WTC11 (cell line): ENCODE measurements around the gene BAIAP2L1. TPM values are rescaled to one million over a fixed set of nuclear protein-coding genes. Genes with fewer than 3 reads are reported as not detected.

Source experiments
- ATAC-seq: fragments of 200-7000 bp; cut with Tn5 transposase; 2 replicates; pipeline ENCODE4 v1.10.0; 2021; ENCODE audit warnings: mild to moderate bottlenecking, moderate library complexity
- CTCF ChIA-PET: fragments of 300-600 bp; sonication (Branson Sonifier 250); formaldehyde crosslinking; loops from one replicate; lab custom pipeline; 2021; ENCODE audit warnings: antibody characterized with exemption; lab: Charles Lee
- POLR2A ChIA-PET: fragments of 350-600 bp; sonication (Branson Sonifier 250); formaldehyde crosslinking; loops from one replicate; lab custom pipeline; 2021; ENCODE audit warnings: antibody characterized with exemption; lab: Charles Lee
- DNase-seq: peaks from one replicate; pipeline ENCODE4 v3.0.0; 2021; ENCODE audit warnings: low spot score
- H3K27ac Mint-ChIP-seq: 2 replicates; pipeline ENCODE4 v1.8.0; 2021; ENCODE audit warnings: mixed read lengths
- H3K27me3 Mint-ChIP-seq: 2 replicates; pipeline ENCODE4 v1.8.0; 2021; ENCODE audit warnings: low read depth, mild to moderate bottlenecking, moderate library complexity, mixed read lengths
- H3K36me3 Mint-ChIP-seq: 2 replicates; pipeline ENCODE4 v1.8.0; 2021; ENCODE audit warnings: mixed read lengths
- H3K4me1 Mint-ChIP-seq: 2 replicates; pipeline ENCODE4 v1.8.0; 2022; ENCODE audit warnings: mixed read lengths
- H3K4me3 Mint-ChIP-seq: 2 replicates; pipeline ENCODE4 v1.8.0; 2021; ENCODE audit warnings: mild to moderate bottlenecking, moderate library complexity, mixed read lengths
- H3K9me3 Mint-ChIP-seq: 2 replicates; pipeline ENCODE4 v1.8.0; 2021; ENCODE audit warnings: mixed read lengths
- ETV6 ChIP-seq: sonication (generic); formaldehyde crosslinking; IDR thresholded peaks from 2 replicates; pipeline ENCODE4 v1.8.1; 2022; ENCODE audit warnings: mild to moderate bottlenecking, missing genetic modification reagents
- FOXP1 ChIP-seq: sonication (generic); formaldehyde crosslinking; IDR thresholded peaks from 2 replicates; pipeline ENCODE4 v1.8.0; 2022; ENCODE audit warnings: missing genetic modification reagents, mild to moderate bottlenecking, moderate library complexity, borderline replicate concordance
- MYBL2 ChIP-seq: sonication (generic); formaldehyde crosslinking; IDR thresholded peaks from 2 replicates; pipeline ENCODE4 v1.8.1; 2023; ENCODE audit warnings: mild to moderate bottlenecking, moderate library complexity, missing genetic modification reagents
- NFATC4 ChIP-seq: fragments of 250-450 bp; sonication (Bioruptor Pico); IDR thresholded peaks from 2 replicates; pipeline ENCODE4 v1.9.0; 2021; ENCODE audit warnings: mild to moderate bottlenecking
- NR2C2 ChIP-seq: sonication (generic); formaldehyde crosslinking; IDR thresholded peaks from 2 replicates; pipeline ENCODE4 v1.8.0; 2022; ENCODE audit warnings: mild to moderate bottlenecking, missing genetic modification reagents
- NR3C1 ChIP-seq: sonication (generic); formaldehyde crosslinking; conservative IDR thresholded peaks from 2 replicates; pipeline ENCODE4 v1.8.1; 2023; ENCODE audit warnings: low read depth, mild to moderate bottlenecking, missing genetic modification reagents
- SMAD4 ChIP-seq: sonication (generic); formaldehyde crosslinking; IDR thresholded peaks from 2 replicates; pipeline ENCODE4 v1.8.0; 2022; ENCODE audit warnings: mild to moderate bottlenecking, missing genetic modification reagents
- TCF7 ChIP-seq: sonication (generic); formaldehyde crosslinking; IDR thresholded peaks from 2 replicates; pipeline ENCODE4 v1.8.0; 2022; ENCODE audit warnings: mild to moderate bottlenecking, low read depth, missing genetic modification reagents, moderate library complexity
- ZNF219 ChIP-seq: sonication (generic); formaldehyde crosslinking; IDR thresholded peaks from 2 replicates; pipeline ENCODE4 v1.8.0; 2023; ENCODE audit warnings: missing genetic modification reagents, mild to moderate bottlenecking, borderline replicate concordance
- ZNF263 ChIP-seq: sonication (generic); formaldehyde crosslinking; IDR thresholded peaks from 2 replicates; pipeline ENCODE4 v1.8.1; 2022; ENCODE audit warnings: low read depth, mild to moderate bottlenecking, moderate library complexity, missing genetic modification reagents
- ZNF281 ChIP-seq: sonication (generic); formaldehyde crosslinking; IDR thresholded peaks from 2 replicates; pipeline ENCODE4 v1.8.0; 2023; ENCODE audit warnings: mild to moderate bottlenecking, missing genetic modification reagents
- ZNF396 ChIP-seq: fragments of 250-450 bp; sonication (Bioruptor Pico); IDR thresholded peaks from 2 replicates; pipeline ENCODE4 v1.8.0; 2021; ENCODE audit warnings: mild to moderate bottlenecking, moderate library complexity, borderline replicate concordance
- ZNF416 ChIP-seq: fragments of 250-450 bp; sonication (Bioruptor Pico); IDR thresholded peaks from 2 replicates; pipeline ENCODE4 v1.9.0; 2021; ENCODE audit warnings: mild to moderate bottlenecking, inconsistent platforms
- ZNF423 ChIP-seq: fragments of 250-450 bp; sonication (Bioruptor Pico); IDR thresholded peaks from 2 replicates; pipeline ENCODE4 v2.1.2; 2022; ENCODE audit warnings: mild to moderate bottlenecking, moderate library complexity
- total RNA-seq: library from RNA; stranded (reverse); gene quantifications from 3 replicates; pipeline ENCODE4 v1.2.3, GENCODE V29; 2021
- TF ChIP-seq, protein P1 (sequence below): fragments of 250-450 bp; sonication (Bioruptor Pico); conservative IDR thresholded peaks from 2 replicates; pipeline ENCODE4 v1.9.0; 2021; ENCODE audit warnings: mild to moderate bottlenecking
- TF ChIP-seq, protein P2 (sequence below): sonication (generic); formaldehyde crosslinking; IDR thresholded peaks from 2 replicates; pipeline ENCODE4 v1.8.1; 2023; ENCODE audit warnings: mild to moderate bottlenecking, missing genetic modification reagents
- TF ChIP-seq, protein P3 (sequence below): sonication (generic); formaldehyde crosslinking; IDR thresholded peaks from 2 replicates; pipeline ENCODE4 v1.8.1; 2023; ENCODE audit warnings: mild to moderate bottlenecking, missing genetic modification reagents, moderate library complexity
- TF ChIP-seq, protein P4 (sequence below): fragments of 250-450 bp; sonication (Bioruptor Pico); IDR thresholded peaks from 2 replicates; pipeline ENCODE4 v2.1.2; 2022; ENCODE audit warnings: mild to moderate bottlenecking, moderate library complexity
- TF ChIP-seq, protein P5 (sequence below): sonication (generic); formaldehyde crosslinking; IDR thresholded peaks from 2 replicates; pipeline ENCODE4 v1.8.0; 2022; ENCODE audit warnings: mild to moderate bottlenecking, missing genetic modification reagents
- TF ChIP-seq, protein P6 (sequence below): sonication (generic); formaldehyde crosslinking; IDR thresholded peaks from 2 replicates; pipeline ENCODE4 v1.8.0; 2022; ENCODE audit warnings: mild to moderate bottlenecking, missing genetic modification reagents
- TF ChIP-seq, protein P7 (sequence below): sonication (generic); formaldehyde crosslinking; conservative IDR thresholded peaks from 2 replicates; pipeline ENCODE4 v1.8.1; 2022; ENCODE audit warnings: mild to moderate bottlenecking, missing genetic modification reagents

Gene BAIAP2L1
- total RNA-seq, 1 experiment from 2014 or later, result 37.5 TPM

GRCh38 chr7:98329791-98330373 lies 71.0 kb downstream of the BAIAP2L1 start:
- ChIA-PET POLR2A (no interaction called here), CTCF (no interaction called here)
- ATAC-seq, result no peak
- no peak for DNase-seq
- TF ChIP-seq SMAD4, result no peak
- TF ChIP-seq ZNF263, result no peak
- TF ChIP-seq TCF7 (CRISPR knock-in tag), result no peak
- no peak for TF ChIP-seq ETV6 (CRISPR knock-in tag)
- TF ChIP-seq, protein P1, sequence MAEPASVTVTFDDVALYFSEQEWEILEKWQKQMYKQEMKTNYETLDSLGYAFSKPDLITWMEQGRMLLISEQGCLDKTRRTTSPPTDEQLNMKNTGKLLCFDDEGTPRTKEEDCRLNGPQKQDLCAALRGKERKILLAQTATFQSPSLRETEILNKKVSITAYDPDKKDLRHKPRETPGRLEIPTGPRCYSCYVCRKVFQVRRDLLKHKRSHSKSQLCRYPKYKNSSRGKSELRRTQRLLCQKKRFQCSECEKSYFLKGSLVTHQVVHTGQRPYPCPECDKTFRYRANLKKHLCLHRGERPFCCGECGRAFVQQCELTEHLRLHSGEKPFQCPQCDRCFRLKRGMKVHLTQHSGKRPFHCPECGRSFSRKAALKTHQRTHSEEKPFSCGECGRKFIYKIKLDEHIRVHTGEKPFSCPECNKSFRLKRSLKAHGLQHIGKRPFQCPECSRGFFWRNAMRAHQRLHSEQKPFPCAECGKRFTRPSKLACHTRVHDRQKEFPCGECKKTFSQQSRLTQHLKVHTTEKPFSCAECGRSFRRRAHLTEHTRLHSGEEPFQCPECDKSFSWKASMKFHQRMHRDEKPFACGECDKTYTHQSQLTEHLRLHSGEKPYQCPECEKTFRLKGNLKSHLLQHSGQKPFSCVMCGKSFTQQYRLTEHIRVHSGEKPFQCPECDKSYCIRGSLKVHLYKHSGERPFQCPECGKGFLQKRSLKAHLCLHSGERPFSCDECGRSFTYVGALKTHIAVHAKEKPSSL, result no peak
- no peaks in the 10 kb centered on the region for H3K27me3 Mint-ChIP-seq
- H3K27ac Mint-ChIP-seq, result peak overlapping the region; percentile 28; the same call in 1 of the 2 replicates
- peaks cover 16% of the 10 kb centered on the region for H3K9me3 Mint-ChIP-seq
- H3K4me1 Mint-ChIP-seq, result peaks cover 10% of the 10 kb centered on the region
- H3K4me3 Mint-ChIP-seq, result no peak overlapping the region
- H3K36me3 Mint-ChIP-seq, result peaks cover 20% of the 10 kb centered on the region

- no peak for ATAC-seq
- Mint-ChIP-seq H3K27me3 (no peaks in the 10 kb centered on the region), H3K27ac (peak overlapping the region; percentile 28; the same call in 1 of the 2 replicates), H3K36me3 (peaks cover 20% of the 10 kb centered on the region), H3K4me3 (no peak overlapping the region), H3K4me1 (peaks cover 12% of the 10 kb centered on the region), H3K9me3 (peaks cover 16% of the 10 kb centered on the region)
- ChIA-PET CTCF (no interaction called here), POLR2A (no interaction called here)
- no peak for DNase-seq
- TF ChIP-seq, protein P2, sequence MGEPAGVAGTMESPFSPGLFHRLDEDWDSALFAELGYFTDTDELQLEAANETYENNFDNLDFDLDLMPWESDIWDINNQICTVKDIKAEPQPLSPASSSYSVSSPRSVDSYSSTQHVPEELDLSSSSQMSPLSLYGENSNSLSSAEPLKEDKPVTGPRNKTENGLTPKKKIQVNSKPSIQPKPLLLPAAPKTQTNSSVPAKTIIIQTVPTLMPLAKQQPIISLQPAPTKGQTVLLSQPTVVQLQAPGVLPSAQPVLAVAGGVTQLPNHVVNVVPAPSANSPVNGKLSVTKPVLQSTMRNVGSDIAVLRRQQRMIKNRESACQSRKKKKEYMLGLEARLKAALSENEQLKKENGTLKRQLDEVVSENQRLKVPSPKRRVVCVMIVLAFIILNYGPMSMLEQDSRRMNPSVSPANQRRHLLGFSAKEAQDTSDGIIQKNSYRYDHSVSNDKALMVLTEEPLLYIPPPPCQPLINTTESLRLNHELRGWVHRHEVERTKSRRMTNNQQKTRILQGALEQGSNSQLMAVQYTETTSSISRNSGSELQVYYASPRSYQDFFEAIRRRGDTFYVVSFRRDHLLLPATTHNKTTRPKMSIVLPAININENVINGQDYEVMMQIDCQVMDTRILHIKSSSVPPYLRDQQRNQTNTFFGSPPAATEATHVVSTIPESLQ (CRISPR knock-in tag), result no peak
- TF ChIP-seq FOXP1 (no peak), ETV6 (CRISPR knock-in tag) (no peak), MYBL2 (CRISPR knock-in tag) (no peak), NR3C1 (no peak), SMAD4 (no peak), NR2C2 (CRISPR knock-in tag) (no peak), ZNF281 (no peak), ZNF416 (CRISPR knock-in tag) (no peak), ZNF396 (CRISPR knock-in tag) (no peak), ZNF219 (no peak), ZNF423 (CRISPR knock-in tag) (no peak), NFATC4 (CRISPR knock-in tag) (no peak)
- TF ChIP-seq, protein P3, sequence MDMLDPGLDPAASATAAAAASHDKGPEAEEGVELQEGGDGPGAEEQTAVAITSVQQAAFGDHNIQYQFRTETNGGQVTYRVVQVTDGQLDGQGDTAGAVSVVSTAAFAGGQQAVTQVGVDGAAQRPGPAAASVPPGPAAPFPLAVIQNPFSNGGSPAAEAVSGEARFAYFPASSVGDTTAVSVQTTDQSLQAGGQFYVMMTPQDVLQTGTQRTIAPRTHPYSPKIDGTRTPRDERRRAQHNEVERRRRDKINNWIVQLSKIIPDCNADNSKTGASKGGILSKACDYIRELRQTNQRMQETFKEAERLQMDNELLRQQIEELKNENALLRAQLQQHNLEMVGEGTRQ (CRISPR knock-in tag), result no peak
- TF ChIP-seq, protein P4, sequence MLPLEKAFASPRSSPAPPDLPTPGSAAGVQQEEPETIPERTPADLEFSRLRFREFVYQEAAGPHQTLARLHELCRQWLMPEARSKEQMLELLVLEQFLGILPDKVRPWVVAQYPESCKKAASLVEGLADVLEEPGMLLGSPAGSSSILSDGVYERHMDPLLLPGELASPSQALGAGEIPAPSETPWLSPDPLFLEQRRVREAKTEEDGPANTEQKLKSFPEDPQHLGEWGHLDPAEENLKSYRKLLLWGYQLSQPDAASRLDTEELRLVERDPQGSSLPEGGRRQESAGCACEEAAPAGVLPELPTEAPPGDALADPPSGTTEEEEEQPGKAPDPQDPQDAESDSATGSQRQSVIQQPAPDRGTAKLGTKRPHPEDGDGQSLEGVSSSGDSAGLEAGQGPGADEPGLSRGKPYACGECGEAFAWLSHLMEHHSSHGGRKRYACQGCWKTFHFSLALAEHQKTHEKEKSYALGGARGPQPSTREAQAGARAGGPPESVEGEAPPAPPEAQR, result no peak
- TF ChIP-seq, protein P5, sequence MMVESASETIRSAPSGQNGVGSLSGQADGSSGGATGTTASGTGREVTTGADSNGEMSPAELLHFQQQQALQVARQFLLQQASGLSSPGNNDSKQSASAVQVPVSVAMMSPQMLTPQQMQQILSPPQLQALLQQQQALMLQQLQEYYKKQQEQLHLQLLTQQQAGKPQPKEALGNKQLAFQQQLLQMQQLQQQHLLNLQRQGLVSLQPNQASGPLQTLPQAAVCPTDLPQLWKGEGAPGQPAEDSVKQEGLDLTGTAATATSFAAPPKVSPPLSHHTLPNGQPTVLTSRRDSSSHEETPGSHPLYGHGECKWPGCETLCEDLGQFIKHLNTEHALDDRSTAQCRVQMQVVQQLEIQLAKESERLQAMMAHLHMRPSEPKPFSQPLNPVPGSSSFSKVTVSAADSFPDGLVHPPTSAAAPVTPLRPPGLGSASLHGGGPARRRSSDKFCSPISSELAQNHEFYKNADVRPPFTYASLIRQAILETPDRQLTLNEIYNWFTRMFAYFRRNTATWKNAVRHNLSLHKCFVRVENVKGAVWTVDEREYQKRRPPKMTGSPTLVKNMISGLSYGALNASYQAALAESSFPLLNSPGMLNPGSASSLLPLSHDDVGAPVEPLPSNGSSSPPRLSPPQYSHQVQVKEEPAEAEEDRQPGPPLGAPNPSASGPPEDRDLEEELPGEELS, result no peak
- TF ChIP-seq, protein P6, sequence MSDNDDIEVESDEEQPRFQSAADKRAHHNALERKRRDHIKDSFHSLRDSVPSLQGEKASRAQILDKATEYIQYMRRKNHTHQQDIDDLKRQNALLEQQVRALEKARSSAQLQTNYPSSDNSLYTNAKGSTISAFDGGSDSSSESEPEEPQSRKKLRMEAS (CRISPR knock-in tag), result no peak
- TF ChIP-seq, protein P7, sequence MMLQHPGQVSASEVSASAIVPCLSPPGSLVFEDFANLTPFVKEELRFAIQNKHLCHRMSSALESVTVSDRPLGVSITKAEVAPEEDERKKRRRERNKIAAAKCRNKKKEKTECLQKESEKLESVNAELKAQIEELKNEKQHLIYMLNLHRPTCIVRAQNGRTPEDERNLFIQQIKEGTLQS (CRISPR knock-in tag), result no peak
Measured at GRCh38 chr7:98329100-98329790, 71.6 kb downstream of the BAIAP2L1 start.
